ENCODE measurements around the gene JAML. TPM values are rescaled to one million over a fixed set of nuclear protein-coding genes. Genes with fewer than 3 reads are reported as not detected.

Gene JAML
- total RNA-seq, 2 experiments from 2014 or later, result 26.7 to 30.3 TPM

DNA sequence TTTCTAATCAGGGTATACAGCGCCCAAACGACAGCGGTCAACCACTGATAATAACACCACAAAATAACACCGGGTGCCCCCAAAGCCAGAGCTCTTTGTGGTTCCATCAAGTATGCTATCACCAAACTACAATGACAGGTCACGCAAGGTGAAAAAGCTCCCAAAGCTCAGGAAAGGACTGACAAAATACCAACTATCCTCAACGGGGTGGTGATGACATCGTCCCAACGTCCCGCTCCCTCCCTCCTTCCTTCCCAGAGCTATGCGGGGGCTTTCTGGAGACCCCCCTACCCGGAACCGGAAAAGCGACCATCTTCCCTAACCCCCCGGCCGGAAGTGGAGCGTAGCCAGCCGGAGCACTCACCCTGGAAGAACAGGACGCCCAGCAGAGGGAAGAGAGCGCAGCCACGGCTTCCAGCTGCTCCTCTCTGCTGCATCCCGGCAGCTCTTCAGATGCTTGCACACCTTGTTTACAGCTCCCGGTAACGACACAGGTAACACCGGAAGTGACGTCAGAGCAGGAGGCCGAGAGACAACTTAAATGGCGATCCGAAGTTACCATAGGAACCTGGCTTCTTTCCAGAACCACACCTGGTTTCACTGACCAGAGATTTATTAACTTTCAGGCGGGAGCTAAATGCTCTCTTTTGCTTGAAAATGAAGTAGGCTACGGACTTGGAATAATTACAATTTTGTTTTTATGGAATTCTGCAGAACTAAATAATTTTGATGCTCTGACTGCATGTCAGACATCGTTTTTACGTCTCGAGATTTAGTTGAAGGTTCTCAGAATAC lies 27.2 kb upstream of the JAML start, which contains the start of gene MPZL3:
Gene MPZL3 (minus strand): TSS at position 508 of the 795 bp plus-strand sequence. CDS start 71 bp downstream, at position 437.
- H3K4me1 Mint-ChIP-seq (ENCODE audit: low read depth), result peaks cover 49% of the 10 kb centered on the region
- H3K36me3 Mint-ChIP-seq (ENCODE audit: low read depth), result peaks cover 26% of the 10 kb centered on the region
- POLR2A ChIA-PET, result interaction anchor here (0.8 to 3.3 kb wide), 23 partner anchors 9 to 184 kb away, joined by 3 to 49 read pairs (median 6); partner anchors contain the start of genes CD3D, CD3E, JAML and KMT2A

DNA sequence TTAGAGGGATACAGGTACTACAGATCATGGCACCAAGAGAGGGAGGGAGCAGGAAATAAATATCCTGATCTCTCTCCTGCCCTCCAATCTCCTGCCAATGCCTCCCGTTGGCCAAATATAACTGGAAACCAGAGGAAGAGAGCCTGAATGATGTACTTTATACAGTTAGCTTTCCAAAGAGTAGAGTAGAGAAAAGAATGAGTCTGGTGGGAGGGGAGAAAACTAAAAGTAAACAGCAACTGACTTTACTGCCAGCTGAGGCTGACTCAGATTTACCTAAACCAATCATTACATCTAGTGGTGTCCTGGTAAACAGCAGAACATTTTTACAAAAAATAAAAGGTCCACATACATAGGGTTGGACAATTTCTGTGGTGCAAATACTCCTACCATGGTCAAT lies 22.2 kb upstream of the JAML start:
- H3K4me3 Mint-ChIP-seq, result peak overlapping the region; percentile 35
- Histone ChIP-seq H3K27ac (ENCODE audit: low read depth in 1 of 2, low read length in 2 of 2) (peak overlapping the region in 1 of 2 donors; percentile 18), H3K4me1 (ENCODE audit: insufficient read depth, low read length) (peaks cover 36% of the 10 kb centered on the region), H3K4me3 (ENCODE audit: low read length) (no peak overlapping the region), H3K9me3 (ENCODE audit: control insufficient read depth in 1 of 2, insufficient read depth in 1 of 2, low read length in 2 of 2) (no peaks in the 10 kb centered on the region), H3K27me3 (ENCODE audit: control insufficient read depth in 1 of 2, insufficient read depth in 2 of 2, low read length in 2 of 2) (no peaks in the 10 kb centered on the region), H3K36me3 (ENCODE audit: insufficient read depth, low read length) (no peaks in the 10 kb centered on the region)
- ATAC-seq (ENCODE audit: poor library complexity), result peak; percentile 27
- H3K4me1 Mint-ChIP-seq (ENCODE audit: low read depth), result peaks cover 77% of the 10 kb centered on the region
- peaks cover 23% of the 10 kb centered on the region for H3K36me3 Mint-ChIP-seq (ENCODE audit: low read depth)
- no peaks in the 10 kb centered on the region for H3K27me3 Mint-ChIP-seq
- TF ChIP-seq, protein P1, sequence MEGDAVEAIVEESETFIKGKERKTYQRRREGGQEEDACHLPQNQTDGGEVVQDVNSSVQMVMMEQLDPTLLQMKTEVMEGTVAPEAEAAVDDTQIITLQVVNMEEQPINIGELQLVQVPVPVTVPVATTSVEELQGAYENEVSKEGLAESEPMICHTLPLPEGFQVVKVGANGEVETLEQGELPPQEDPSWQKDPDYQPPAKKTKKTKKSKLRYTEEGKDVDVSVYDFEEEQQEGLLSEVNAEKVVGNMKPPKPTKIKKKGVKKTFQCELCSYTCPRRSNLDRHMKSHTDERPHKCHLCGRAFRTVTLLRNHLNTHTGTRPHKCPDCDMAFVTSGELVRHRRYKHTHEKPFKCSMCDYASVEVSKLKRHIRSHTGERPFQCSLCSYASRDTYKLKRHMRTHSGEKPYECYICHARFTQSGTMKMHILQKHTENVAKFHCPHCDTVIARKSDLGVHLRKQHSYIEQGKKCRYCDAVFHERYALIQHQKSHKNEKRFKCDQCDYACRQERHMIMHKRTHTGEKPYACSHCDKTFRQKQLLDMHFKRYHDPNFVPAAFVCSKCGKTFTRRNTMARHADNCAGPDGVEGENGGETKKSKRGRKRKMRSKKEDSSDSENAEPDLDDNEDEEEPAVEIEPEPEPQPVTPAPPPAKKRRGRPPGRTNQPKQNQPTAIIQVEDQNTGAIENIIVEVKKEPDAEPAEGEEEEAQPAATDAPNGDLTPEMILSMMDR (IDR thresholded peaks at IDR 0.05), result no peak
- H3K27ac Mint-ChIP-seq, result peak overlapping the region; percentile 71
- no peaks in the 10 kb centered on the region for H3K9me3 Mint-ChIP-seq
- CTCF ChIA-PET, result interaction anchor here (0.9 to 1.4 kb wide), 5 partner anchors 10 to 49 kb away, joined by 3 to 8 read pairs (median 4); partner anchors contain the start of gene MPZL2
- POLR2A ChIA-PET, result interaction anchor here (1.0 to 1.4 kb wide), 5 partner anchors 18 to 44 kb away, joined by 3 to 10 read pairs (median 4); partner anchors contain the start of gene JAML
- intact Hi-C loops (cut with DNase I, micrococcal nuclease), result loop anchor here in 1 of 2 experiments (2.0 kb wide), 1 partner anchor 20 kb away; no protein-coding TSS in a partner anchor
- DNase-seq, result peak in 3 of 14 experiments; percentile 21 to 38 (median 33)

More for the DNA sequence above, 27.2 kb upstream of the JAML start, which contains the start of gene MPZL3:
- TF ChIP-seq, protein P1 (IDR thresholded peaks at IDR 0.05), result no peak
- CTCF ChIA-PET, result interaction anchor here (0.9 to 2.7 kb wide), 7 partner anchors 9 to 101 kb away, joined by 3 to 18 read pairs (median 4); no protein-coding TSS in a partner anchor
- Histone ChIP-seq H3K4me1 (ENCODE audit: insufficient read depth, low read length) (peaks cover 13% of the 10 kb centered on the region), H3K9me3 (ENCODE audit: control insufficient read depth in 1 of 2, insufficient read depth in 1 of 2, low read length in 2 of 2) (no peaks in the 10 kb centered on the region), H3K4me3 (ENCODE audit: low read length) (peak within 1 kb of the TSS; percentile 79), H3K27me3 (ENCODE audit: control insufficient read depth in 1 of 2, insufficient read depth in 2 of 2, low read length in 2 of 2) (no peaks in the 10 kb centered on the region), H3K36me3 (ENCODE audit: insufficient read depth, low read length) (no peaks in the 10 kb centered on the region), H3K27ac (ENCODE audit: low read depth in 1 of 2, low read length in 2 of 2) (peak within 1 kb of the TSS; percentile 91 to 94)
- no peaks in the 10 kb centered on the region for H3K9me3 Mint-ChIP-seq
- peak; percentile 86 for ATAC-seq (ENCODE audit: poor library complexity)
- no peaks in the 10 kb centered on the region for H3K27me3 Mint-ChIP-seq
- peak; percentile 72 to 96 (median 79) for DNase-seq
- H3K27ac Mint-ChIP-seq, result peak within 1 kb of the TSS; percentile 98
- intact Hi-C loops (cut with DNase I, micrococcal nuclease), result loop anchor here in 1 of 2 experiments (1.0 to 10.0 kb wide), 3 partner anchors 22 to 53 kb away; partner anchors contain the start of gene CD3E
- peak within 1 kb of the TSS; percentile 96 for H3K4me3 Mint-ChIP-seq

DNA sequence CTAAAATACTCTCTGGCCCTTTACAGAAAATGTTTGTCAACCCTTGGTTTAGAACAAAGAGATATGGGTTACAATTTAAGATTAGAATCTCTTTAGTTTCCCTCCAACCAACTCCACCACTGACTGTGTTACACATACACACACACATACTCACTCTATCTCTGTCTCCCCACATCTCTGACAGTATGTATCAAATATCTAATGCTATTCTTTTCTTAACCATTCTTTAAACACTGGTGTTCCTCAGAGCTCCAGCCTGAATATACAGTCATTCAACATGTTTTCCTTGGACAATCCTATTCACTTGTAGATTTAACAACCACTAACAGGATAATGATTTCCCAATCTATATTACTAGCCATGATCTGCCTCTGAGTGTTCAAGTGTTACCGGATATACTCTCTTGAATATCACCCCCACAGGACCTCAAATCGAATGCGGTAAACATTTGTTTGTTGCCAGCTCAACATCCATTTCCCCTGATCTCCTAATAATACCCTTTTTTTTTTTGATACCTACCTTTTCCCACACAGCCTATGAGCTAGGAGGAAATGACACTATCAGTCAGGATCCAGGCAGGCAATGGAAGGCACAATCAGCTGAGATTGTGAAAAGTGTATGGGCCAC lies 21.2 kb upstream of the JAML start:
- POLR2A ChIA-PET, result interaction anchor here (0.6 to 1.4 kb wide), 5 partner anchors 19 to 44 kb away, joined by 3 to 10 read pairs (median 3); partner anchors contain the start of gene JAML

More for the DNA sequence above, 21.2 kb upstream of the JAML start:
- CTCF ChIA-PET, result interaction anchor here (0.6 to 3.0 kb wide), 6 partner anchors 11 to 239 kb away, joined by 3 to 16 read pairs (median 4); partner anchors contain the start of gene MPZL2
- peaks cover 80% of the 10 kb centered on the region for H3K4me1 Mint-ChIP-seq (ENCODE audit: low read depth)
- H3K9me3 Mint-ChIP-seq, result no peaks in the 10 kb centered on the region
- DNase-seq (no peak), ATAC-seq (ENCODE audit: poor library complexity) (no peak)
- TF ChIP-seq, protein P1 (IDR thresholded peaks at IDR 0.05), result no peak
- H3K27ac ChIP-seq (ENCODE audit: low read depth in 1 of 2, low read length in 2 of 2), result peak overlapping the region in 1 of 2 donors; percentile 27
- no peak overlapping the region for H3K4me3 Mint-ChIP-seq
- no peak overlapping the region for H3K4me3 ChIP-seq (ENCODE audit: low read length)
- H3K36me3 Mint-ChIP-seq (ENCODE audit: low read depth), result peaks cover 18% of the 10 kb centered on the region
- H3K27ac Mint-ChIP-seq, result peak overlapping the region; percentile 63
- intact Hi-C loops (cut with DNase I, micrococcal nuclease), result loop anchor here in 1 of 2 experiments (2.0 kb wide), 1 partner anchor 19 kb away; no protein-coding TSS in a partner anchor
- H3K36me3 ChIP-seq (ENCODE audit: insufficient read depth, low read length), result no peaks in the 10 kb centered on the region
- H3K27me3 ChIP-seq (ENCODE audit: control insufficient read depth in 1 of 2, insufficient read depth in 2 of 2, low read length in 2 of 2), result no peaks in the 10 kb centered on the region
- no peaks in the 10 kb centered on the region for H3K9me3 ChIP-seq (ENCODE audit: control insufficient read depth in 1 of 2, insufficient read depth in 1 of 2, low read length in 2 of 2)
- peaks cover 45% of the 10 kb centered on the region for H3K4me1 ChIP-seq (ENCODE audit: insufficient read depth, low read length)
- H3K27me3 Mint-ChIP-seq, result no peaks in the 10 kb centered on the region
